K562 treated with DMSO at 1 percent for 12 hours (cell line): ENCODE data around the gene COG1. TPM values are rescaled to one million over a fixed set of nuclear protein-coding genes. Genes with fewer than 3 reads are reported as not detected.

ENCODE experiments used
- total RNA-seq: library from RNA; unstranded; fragments of 300-600 nt; gene quantifications from 2 replicates; pipeline ENCODE4 v1.2.3, GENCODE V29; 2022; ENCODE audit not compliant: insufficient read depth

Gene COG1
- 9.4 and 31.1 TPM in 2 replicates for total RNA-seq

GRCh38 chr17:73192894-73193701 lies at the start of gene COG1:
Gene COG1, plus strand, starts transcription at chr17:73193055. Its CDS starts 15 bp downstream, at chr17:73193070.

Other genes with a start within 250 kb of the COG1 start
- 5.7 and 10.5 TPM in 2 replicates for gene SLC39A11, start 100.4 kb upstream of the COG1 start, total RNA-seq
- not detected in 2 replicates for gene SSTR2, start 28.0 kb upstream of the COG1 start, total RNA-seq
- not detected in 2 replicates for gene CPSF4L, start 68.8 kb downstream of the COG1 start, total RNA-seq
- gene CDC42EP4, start 118.9 kb downstream of the COG1 start, total RNA-seq = 22.6 and 36.7 TPM in 2 replicates